Measurements from ENCODE around the gene F2.
"Not testable (repeated sequence)": the region's sequence is repeated elsewhere in the genome, so short reads cannot be mapped to it uniquely, and the experiment has no call there.

Gene F2

DNA sequence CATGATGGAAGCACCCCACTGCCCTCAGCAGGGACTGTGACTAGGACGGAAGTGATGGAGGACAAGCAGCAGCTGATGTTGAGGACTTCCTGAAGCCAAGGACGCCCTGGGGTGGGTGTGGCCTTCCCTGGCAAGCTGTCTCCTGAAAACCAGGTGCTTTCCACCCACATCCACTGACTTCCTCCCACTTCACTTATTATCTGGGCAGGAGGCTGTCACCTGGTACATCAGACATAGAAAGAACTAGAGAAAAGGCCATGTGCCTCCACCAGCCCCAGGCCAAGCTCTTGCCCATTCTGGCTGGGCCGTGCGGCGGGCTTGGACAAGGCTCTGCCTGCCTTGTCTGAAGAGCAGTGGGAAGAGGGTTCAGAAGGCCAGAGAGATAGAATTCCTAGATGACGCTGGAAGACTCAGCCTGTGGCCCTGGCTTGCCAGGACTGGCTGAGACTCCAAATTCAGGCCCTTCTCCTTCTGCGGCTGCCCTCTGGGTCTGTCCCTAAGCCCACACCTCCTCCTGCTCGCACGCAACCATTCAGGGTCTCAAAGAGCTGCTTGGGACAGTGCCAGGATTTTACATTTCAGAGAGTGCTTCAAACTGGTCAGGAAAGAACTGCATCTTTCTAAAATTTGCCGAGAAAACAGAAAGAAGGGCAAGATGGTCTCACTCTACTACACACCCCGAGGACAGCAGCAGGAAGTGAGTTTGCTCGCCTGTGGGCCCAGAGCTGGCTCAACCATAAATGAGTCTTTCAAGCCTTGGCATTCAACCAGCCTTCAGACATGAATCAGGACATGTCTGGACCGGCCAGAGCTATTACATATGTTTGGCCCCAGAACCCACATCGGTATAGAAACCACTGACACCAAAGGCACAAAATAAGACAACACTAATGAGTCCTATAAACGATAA is 31.9 kb upstream of the F2 start:
- no peak for DNase-seq (ENCODE audit: low spot score)

DNA sequence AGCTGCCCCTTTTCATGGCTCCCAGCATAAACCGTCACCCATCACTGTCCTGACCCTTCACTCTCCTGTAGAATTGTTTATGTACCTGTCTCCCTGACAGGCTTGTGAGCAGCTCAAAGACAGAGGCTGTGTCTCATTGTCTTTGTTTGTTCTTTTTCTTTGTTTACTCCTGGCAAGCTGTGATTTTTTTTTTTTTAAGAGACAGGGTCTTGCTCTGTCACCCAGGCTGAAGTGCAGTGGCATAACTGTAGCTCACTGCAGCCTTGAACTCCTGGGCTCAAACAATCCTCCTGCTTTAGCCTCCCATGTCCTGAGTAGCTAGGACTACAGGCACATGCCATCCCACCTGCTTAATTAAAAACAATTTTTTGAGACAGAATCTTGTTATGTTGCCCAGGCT is 28.3 kb upstream of the F2 start:
- no peak for DNase-seq (ENCODE audit: low spot score)

DNA sequence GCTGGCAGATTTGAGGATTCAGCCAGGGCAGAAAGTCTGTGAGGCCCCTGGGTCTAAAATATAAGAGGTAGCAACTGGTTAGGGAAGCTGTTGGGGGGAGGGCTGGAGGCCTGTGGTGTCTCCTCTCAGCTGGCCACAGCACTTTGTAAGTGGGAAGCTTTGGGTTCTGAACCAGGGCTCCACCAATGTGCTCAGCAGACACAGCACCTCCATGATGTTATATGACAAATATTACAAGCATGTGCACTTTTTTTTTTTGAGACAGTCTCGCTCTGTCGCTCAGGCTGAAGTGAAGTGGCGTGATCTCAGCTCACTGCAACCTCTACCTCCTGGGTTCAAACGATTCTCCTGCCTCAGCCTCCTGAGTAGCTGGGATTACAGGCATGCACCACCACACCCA is 26.6 kb upstream of the F2 start:
- no peak for DNase-seq (ENCODE audit: low spot score)

DNA sequence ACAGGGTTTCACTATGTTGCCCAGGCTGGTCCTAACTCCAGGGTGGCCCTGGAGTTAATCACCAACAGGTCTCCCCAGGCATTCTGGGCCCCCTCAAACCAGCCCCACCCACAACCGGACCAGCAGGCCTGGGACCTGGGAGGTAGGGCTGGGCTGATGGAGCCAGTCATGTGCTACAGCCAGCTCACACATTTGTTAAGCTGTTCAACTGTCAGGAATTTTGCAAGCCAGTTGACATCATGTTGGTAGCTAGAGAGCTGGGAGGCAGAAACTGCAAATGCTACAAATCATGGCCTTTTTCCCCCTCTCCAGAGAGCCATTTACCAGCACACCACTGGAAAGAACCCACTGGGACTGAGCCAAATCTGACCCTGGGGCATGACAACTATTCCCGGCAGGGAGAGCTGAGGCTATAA is 25.4 kb upstream of the F2 start:
- DNase-seq (ENCODE audit: low spot score): no peak

DNA sequence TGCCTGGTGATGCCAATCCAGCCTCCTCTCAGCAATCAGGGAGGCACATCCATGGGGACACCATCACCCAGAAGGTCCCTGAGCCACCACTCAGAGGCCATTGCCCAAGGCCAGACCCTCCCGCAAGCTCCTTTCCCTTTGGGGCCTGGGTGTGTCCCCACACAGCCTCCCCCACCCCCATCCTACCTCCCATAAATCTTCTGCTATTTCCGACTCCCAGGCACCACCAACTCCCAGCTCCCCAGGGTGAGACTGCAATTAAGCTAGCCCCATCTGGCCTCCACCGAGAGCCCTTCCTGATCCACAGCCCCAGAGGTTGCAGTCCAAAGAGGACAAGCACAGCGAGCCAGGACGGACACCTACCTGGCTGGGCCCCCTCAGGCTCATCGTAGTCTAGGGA is 24.9 kb upstream of the F2 start:
- DNase-seq (ENCODE audit: low spot score): no peak

DNA sequence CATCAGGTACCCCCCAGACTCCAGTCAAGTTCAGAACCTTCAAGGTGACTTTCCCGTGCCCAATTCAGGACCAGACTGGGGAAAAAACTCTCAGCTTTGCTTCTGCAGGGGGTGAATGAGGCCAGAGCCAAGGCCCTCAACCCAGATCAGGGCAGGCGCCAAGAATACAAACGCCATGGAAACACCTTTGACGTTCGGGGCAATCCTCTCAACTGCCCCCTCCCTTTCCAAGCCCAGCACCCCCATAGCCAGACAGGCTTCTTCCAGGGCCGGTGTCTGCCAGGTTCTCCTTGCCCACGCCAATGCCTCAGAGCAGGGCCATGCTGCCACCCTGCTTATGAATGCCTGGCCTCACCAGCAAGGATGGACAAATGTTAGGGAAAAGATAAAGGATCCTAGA is 24.4 kb upstream of the F2 start:
- DNase-seq (ENCODE audit: low spot score): no peak

DNA sequence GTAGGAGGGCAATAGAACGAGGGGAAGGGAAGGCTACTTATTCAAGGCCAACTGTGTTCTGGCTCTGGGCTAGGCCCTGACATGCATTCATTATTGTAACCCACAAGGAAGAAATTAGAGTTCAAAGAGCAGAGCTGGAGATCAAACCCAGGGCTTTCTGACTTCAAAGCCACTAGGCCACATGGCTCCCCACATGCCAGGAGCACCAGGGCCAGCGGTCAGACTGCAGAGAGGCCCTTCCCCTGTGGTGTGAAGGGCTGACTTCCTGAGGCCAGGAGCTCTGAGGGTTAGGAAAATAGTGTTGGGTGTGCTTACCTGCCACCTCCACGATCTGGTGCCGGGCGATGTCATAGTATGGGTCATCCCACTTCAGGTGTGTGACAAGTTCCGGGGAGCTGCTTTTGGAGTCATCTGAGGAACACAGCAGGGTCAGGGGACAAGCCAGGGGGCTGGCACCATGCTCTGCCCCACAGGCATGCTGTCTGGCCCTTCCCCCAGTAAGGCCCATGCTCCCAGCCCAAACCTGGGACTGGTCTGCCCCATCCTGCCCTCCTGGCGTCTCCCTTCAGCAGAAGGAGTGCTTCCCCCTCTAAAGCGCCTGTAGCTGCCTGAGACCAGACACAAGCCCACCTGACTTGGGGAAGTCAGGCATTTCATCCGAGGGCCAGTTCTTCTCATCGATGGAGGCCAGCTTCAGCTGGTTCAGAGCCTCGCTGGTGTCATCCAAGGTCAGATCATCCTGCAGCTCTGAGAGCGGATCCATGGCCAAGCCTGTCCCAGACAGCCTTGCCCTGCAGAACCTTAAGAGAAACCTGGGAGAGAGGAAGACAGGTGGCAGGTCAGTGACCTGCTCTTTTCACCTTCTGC is 23.4 kb upstream of the F2 start:
- no peak for DNase-seq (ENCODE audit: low spot score)

DNA sequence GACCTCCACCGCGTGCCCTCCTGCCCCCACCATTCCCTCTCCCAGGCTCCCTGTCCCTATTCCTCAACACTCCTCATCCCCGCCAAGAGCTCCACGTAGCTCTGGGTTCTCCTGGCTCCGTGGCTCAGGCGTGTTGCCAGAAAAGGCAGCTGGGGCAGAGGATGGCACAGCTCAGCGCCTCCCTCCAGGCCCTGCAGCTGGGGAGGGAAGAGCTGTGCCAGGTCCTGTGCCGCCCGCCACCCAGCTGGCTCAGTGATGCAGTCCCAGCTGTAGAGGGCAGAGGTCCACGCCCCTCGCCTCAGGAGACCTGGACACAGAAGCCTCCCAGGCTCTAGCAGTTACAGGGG is 22.8 kb upstream of the F2 start:
- no peak for DNase-seq (ENCODE audit: low spot score)

DNA sequence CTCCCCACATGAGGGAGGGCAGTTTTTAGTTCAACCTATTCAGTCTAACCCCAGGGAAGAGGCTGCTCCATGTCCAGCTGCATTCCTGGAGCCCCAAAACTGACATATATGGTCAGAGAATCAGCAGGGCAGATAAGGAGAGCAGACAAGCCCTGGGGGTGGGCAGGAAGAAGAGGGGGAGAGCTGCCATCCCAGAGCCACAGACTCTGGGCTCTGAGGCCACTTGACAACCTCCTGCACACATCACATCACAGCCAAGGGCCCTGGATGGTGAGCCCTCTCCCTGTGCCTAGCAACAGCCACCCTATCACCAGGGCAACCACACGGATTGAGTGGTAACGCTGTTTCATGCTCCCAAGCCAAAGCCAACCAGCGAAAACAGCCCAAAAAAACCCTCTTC is 21.7 kb upstream of the F2 start:
- DNase-seq (ENCODE audit: low spot score): no peak

DNA sequence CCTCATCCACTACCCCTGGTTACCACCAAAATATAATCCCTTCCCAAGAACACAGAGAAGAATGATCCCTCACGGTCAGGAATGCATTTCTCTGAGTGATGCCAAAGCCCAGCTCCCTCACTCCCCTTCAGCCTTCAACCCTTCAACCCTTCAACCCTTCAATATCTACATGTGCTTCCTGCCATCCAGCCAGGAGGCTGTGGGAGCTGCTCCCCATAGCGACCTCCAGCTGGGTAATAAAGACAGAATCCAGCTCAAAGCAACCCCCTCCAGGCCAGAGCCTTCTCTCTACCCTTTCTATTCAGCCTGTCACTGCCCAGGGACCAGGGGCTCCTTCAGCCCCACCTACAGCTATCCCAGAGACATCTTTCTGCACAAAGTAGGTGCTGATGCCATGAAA is 21.3 kb upstream of the F2 start:
- DNase-seq (ENCODE audit: low spot score): no peak

DNA sequence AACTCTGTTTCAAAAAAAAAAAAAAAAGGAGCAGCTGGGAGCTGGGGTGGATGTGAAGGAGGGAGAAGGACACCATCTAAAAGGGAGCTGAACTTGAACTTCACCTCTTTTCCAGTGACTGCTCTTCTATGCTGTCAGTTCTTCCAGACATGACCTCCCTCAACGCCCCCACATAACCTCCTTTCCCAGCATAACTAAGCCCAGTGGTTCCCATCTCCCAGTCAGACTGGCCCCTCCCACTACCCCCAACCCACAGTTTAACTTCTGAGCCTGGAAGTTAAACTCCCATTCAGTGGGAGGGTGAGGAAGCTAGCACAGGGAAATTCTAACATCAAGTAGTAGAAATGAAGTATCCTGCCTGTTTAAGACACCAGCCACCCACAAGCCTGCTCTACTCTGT is 20.4 kb upstream of the F2 start:
- no peak for DNase-seq (ENCODE audit: low spot score)

DNA sequence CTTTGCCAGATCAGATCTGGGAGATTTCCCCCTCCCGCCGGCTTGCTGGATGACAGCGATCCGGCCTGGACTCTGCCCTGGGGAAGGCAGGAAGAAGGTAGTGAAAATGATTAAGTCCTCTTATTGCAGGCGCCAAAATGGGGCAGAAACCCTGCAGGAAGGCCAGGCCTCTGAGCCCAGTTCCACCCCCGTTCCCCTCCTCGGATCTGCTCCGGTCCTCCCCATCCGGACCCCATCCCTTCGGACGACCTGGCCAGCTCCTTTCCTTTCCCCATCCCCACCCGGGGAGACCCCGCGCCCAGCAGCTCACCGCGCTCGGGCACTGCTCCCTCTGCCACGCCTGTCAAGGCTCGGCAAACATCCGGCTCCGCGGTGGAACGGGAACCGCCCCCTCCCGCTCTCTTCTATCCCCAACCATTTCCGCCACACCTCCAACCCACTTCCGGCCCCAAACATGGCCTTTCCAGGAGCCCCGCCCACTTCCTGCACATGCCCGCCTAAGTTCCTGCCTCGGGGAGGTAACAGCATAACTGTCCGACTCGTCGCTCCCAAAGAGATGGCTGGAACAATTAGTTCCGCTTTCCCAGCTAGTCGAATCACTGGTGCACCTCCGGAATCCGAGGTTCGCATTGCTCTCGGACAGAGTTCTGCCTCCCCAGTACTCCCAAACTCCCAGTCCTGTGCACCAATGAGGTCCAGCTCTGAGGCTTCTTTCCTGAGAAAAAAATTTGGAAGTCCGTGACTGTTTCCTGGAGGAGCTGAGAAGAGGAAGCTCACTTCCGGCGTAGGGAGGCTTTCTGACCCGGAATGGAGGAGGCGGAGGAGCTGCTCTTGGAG is 18.6 kb upstream of the F2 start, which contains the start of the genes ARHGAP1 and ZNF408:
TSS of gene ARHGAP1 (minus strand) at position 379 of the 837 bp plus-strand sequence. CDS start 4,512 bp downstream, outside the sequence.
TSS of gene ZNF408 (plus strand) at position 791 of the 837 bp plus-strand sequence. CDS start at position 808, 17 bp downstream.
- DNase-seq (ENCODE audit: low spot score): peak; percentile 99

DNA sequence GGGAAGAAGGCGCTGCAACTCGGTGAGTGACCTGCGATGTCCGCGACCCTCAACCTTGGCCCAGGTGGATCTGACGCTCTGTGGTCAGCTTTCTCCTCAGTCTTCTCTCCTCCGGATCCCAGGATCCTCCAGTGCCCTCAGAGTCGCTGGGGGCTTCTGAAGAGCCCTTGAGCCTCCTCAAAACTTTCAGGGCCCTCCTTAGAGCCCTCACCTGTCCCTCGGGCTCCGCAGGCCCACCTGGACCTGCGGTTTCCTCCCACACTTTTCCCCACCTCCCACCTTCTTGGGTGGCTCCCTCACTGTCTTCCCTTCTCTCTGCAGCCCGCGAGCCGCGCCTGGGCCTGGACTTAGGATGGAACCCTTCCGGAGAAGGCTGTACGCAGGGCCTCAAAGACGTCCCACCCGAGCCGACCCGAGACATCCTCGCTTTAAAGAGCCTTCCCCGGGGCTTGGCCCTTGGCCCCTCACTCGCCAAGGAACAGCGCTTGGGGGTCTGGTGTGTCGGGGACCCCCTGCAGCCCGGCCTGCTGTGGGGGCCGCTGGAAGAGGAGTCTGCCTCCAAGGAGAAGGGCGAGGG is 17.8 kb upstream of the F2 start:
- no peak for DNase-seq (ENCODE audit: low spot score)

DNA sequence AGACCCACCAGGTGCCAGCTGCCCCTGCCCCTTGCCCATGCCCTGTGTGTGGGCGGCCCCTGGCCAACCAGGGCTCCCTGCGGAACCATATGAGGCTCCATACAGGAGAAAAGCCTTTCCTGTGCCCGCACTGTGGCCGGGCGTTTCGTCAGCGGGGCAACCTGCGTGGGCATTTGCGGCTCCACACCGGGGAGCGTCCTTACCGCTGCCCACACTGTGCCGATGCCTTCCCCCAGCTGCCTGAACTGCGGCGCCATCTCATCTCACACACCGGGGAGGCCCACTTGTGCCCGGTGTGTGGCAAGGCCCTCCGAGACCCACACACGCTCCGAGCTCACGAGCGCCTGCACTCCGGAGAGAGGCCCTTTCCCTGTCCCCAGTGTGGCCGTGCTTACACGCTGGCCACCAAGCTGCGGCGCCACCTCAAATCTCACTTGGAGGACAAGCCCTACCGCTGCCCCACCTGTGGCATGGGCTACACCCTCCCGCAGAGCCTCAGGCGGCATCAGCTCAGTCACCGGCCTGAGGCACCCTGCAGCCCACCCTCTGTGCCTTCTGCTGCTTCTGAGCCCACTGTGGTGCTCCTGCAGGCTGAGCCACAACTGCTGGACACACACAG is 13.8 kb upstream of the F2 start:
- no peak for DNase-seq (ENCODE audit: low spot score)

DNA sequence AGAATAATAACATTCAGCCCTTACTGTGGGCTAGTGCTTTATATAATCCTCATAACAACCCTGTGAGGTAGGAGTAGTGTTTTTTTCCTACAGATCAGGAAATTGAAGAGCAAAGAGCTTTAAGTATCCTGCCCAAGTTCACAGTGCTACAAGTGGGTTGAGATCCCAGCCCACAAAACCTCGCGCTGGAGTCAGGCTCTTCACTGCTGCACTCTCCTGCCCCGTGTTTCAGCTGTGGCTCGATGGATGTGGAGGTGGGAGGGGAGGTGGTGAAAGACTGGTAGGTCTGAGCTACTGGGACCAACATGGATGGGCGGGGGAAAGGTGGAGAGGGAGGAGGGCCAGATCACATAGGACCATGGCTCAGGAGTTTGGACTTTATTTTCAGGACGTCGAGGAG is 12.1 kb upstream of the F2 start:
- no peak for DNase-seq (ENCODE audit: low spot score)

DNA sequence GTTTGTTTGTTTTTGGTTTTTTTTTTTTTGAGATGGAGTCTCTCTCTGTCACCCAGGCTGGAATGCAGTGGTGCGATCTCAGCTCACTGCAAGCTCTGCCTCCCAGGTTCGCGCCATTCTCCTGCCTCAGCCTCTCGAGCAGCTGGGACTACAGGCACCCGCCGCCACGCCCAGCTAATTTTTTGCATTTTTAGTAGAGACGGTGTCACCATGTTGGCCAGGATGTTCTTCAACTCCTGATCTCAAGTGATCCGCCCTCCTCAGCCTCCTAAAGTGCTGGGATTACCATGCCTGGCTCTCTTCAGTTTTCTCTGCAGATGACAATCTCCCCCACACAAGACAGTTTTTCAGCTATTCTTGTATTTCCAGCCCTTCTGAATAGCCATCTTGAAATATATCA is 9.7 kb upstream of the F2 start:
- not testable (repeated sequence) for DNase-seq (ENCODE audit: low spot score)

DNA sequence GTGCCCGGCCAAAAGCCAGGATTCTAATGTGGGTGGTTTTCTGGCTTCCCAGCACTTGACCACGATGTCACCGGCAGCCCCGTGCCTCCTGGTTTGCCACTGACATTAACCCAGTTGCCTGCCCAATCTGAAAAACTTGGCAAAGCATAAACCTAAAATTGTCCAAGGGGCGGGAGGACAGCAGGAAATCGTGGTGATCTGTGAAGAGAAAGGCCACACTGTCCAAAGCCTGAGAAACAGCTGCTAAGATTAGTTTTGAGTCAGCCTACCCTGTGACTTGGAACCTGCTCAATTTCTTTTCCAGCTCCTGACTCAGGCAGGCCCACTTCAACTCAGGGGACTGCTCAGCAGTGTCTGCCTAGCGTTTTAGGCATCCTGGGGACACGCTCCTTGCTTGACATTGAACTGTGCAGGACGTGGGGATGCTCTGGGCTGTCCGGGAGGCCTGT is 8.2 kb upstream of the F2 start:
- no peak for DNase-seq (ENCODE audit: low spot score)

DNA sequence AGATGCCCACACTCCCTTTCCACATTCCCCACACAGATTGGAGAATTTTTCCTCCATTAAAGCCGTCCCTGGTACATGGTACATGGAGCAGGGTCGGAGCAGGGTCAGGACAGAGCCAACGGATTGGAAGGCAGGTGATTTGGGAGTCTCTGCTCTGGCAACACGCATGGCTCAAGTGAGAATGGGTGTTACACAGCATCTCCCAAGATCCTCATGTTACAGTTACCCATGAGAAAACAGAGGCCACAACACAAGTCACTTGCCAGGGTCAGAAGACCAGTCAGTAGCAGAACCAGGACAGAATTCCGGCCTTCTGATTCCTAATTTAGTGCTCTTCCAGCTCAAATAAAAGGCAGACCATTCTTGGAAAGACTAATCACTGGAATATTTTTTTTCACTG is 7.7 kb upstream of the F2 start:
- no peak for DNase-seq (ENCODE audit: low spot score)

DNA sequence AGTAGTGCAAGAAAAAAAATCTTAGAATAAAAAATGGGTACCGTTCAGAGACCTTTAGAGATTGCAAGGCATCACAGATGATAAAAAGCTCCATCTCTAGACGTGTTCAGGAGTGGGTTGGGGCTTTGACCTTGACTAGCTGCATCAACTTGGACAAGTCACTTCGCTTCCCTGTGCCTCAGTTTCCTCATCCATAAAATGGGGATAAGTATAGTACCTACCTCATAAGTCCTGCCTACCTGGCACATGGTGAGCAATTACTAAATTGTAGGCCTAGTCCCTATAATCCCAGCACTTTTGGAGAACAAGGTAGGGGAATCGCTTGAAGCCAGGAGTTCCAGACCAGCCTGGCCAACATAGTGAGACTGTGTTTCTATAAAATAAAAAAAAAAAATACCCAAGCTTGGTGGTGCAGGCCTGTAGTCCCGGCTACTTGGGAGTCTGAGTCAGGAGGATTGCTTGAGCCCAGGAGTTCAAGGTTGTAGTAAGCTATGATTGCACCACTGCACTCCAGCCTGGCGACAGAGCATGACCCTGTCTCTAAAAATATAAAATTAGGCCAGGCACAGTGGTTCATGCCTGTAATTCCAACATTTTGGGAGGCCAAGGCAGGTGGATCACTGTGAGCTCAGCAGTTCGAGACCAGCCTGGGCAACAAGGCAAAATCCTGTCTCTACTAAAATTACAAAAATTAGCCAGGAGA is 6.0 kb upstream of the F2 start:
- no peak for DNase-seq (ENCODE audit: low spot score)

DNA sequence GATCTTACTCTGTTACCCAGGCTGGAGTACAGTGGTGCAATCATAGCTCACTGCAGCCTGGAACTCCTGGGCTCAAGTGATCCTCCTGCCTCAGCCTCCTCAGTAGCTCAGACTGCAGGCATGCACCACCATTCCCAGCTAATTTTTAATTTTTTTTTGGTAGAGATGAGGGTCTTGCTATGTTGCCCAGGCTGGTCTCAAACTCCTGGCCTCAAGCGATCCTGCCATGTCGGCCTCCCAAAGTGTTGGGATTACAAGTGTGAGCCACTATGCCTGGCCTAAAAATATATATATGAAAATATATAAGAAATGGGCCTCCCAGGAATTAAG is 1.2 kb upstream of the F2 start:
- DNase-seq (ENCODE audit: low spot score): not testable (repeated sequence)

All from CD4-positive, alpha-beta T cell treated with Interleukin-6 at 100 ng/mL for 8 hours (primary cell).